MM.1S (cell line): Measurements from ENCODE around the gene HOXC9.

ENCODE experiments used
- DNase-seq: peaks from one replicate; pipeline ENCODE4 v3.0.0-alpha.2; 2015
- H2AFZ ChIP-seq: fragments of 300-600 bp; sonication (generic); 2 replicates; pipeline ENCODE4 v1.6.0; 2016; ENCODE audit warnings: antibody characterized with exemption, low read length
- H3F3A ChIP-seq: fragments of 300-600 bp; sonication (generic); 2 replicates; pipeline ENCODE4 v1.6.1; 2016; ENCODE audit warnings: mild to moderate bottlenecking, antibody characterized with exemption, low read length, moderate library complexity, mixed read lengths; ENCODE audit not compliant: insufficient read depth
- H3K27ac ChIP-seq: fragments of 300-600 bp; sonication (generic); 2 replicates; pipeline ENCODE4 v1.5.1; 2016; ENCODE audit warnings: mild to moderate bottlenecking, low read length
- H3K27me3 ChIP-seq: fragments of 300-600 bp; sonication (generic); replicated peaks from 2 replicates; pipeline ENCODE4 v1.6.0; 2016; ENCODE audit warnings: low read length; ENCODE audit not compliant: insufficient read depth
- H3K36me3 ChIP-seq: fragments of 300-600 bp; sonication (generic); replicated peaks from 2 replicates; pipeline ENCODE4 v1.6.1; 2016; ENCODE audit warnings: mild to moderate bottlenecking, low read length, mixed read lengths; ENCODE audit not compliant: insufficient read depth
- H3K4me1 ChIP-seq: fragments of 300-600 bp; sonication (generic); 2 replicates; pipeline ENCODE4 v1.6.1; 2016; ENCODE audit warnings: low read length, mixed read lengths
- H3K4me2 ChIP-seq: fragments of 300-600 bp; sonication (generic); 2 replicates; pipeline ENCODE4 v1.6.0; 2016; ENCODE audit warnings: low read depth, low read length
- H3K4me3 ChIP-seq: fragments of 300-600 bp; sonication (generic); 2 replicates; pipeline ENCODE4 v1.5.1; 2016; ENCODE audit warnings: low read length, mixed read lengths
- H3K79me2 ChIP-seq: fragments of 300-600 bp; sonication (generic); 2 replicates; pipeline ENCODE4 v1.6.1; 2016; ENCODE audit warnings: mixed run types, low read length, mixed read lengths
- H3K9ac ChIP-seq: fragments of 300-600 bp; sonication (generic); 2 replicates; pipeline ENCODE4 v1.6.1; 2016; ENCODE audit warnings: low read length, mixed read lengths
- H3K9me2 ChIP-seq: fragments of 300-600 bp; sonication (generic); replicated peaks from 2 replicates; pipeline ENCODE4 v1.6.1; 2016; ENCODE audit warnings: mild to moderate bottlenecking, low read length, mixed read lengths; ENCODE audit not compliant: insufficient read depth
- H3K9me3 ChIP-seq: fragments of 300-600 bp; sonication (generic); replicated peaks from 2 replicates; pipeline ENCODE4 v1.6.1; 2016; ENCODE audit warnings: mild to moderate bottlenecking, low read length, mixed read lengths; ENCODE audit not compliant: insufficient read depth
- H4K20me1 ChIP-seq: fragments of 300-600 bp; sonication (generic); 2 replicates; pipeline ENCODE4 v1.6.1; 2016; ENCODE audit warnings: mild to moderate bottlenecking, low read length, moderate library complexity, mixed read lengths; ENCODE audit not compliant: insufficient read depth
- CTCF ChIP-seq: fragments of 300-600 bp; sonication (generic); IDR thresholded peaks from 2 replicates; pipeline ENCODE4 v1.5.1; 2016; ENCODE audit warnings: antibody characterized with exemption, low read length, mixed read lengths
- EZH2 ChIP-seq: fragments of 300-600 bp; sonication (generic); optimal IDR thresholded peaks from 2 replicates; pipeline ENCODE3; 2017; ENCODE audit warnings: low read depth, mild to moderate bottlenecking, antibody characterized with exemption, low read length, mixed read lengths
- EZH2phosphoT487 ChIP-seq: fragments of 300-600 bp; sonication (generic); IDR thresholded peaks from 2 replicates; pipeline ENCODE4 v1.6.1; 2018; ENCODE audit warnings: antibody characterized with exemption, low read length

HOXC9 gene

GRCh38 chr12:54051026-54051842 lies 51.3 kb downstream of the HOXC9 start:
- Histone ChIP-seq H3K4me1 (no peaks in the 10 kb centered on the region), H4K20me1 (no peaks in the 10 kb centered on the region), H3K9me2 (no peaks in the 10 kb centered on the region), H3K27ac (no peak overlapping the region), H3F3A (no peaks in the 10 kb centered on the region), H3K9me3 (no peaks in the 10 kb centered on the region), H3K4me2 (no peak overlapping the region), H3K36me3 (no peaks in the 10 kb centered on the region), H2AFZ (no peak overlapping the region), H3K27me3 (peaks cover 94% of the 10 kb centered on the region), H3K4me3 (no peak overlapping the region), H3K9ac (no peak overlapping the region), H3K79me2 (no peaks in the 10 kb centered on the region)
- TF ChIP-seq CTCF: no peak
- no peak for TF ChIP-seq EZH2phosphoT487
- no peak for TF ChIP-seq EZH2
- no peak for DNase-seq

GRCh38 chr12:54051874-54052437 lies 52.0 kb downstream of the HOXC9 start:
- no peak overlapping the region for H2AFZ ChIP-seq
- no peaks in the 10 kb centered on the region for H4K20me1 ChIP-seq
- H3K79me2 ChIP-seq: no peaks in the 10 kb centered on the region
- no peaks in the 10 kb centered on the region for H3K36me3 ChIP-seq
- peaks cover 89% of the 10 kb centered on the region for H3K27me3 ChIP-seq
- no peaks in the 10 kb centered on the region for H3K9me3 ChIP-seq
- H3K4me3 ChIP-seq: no peak overlapping the region
- TF ChIP-seq EZH2phosphoT487 (no peak), CTCF (no peak), EZH2 (no peak)
- H3K27ac ChIP-seq: no peak overlapping the region
- no peak for DNase-seq
- no peaks in the 10 kb centered on the region for H3K4me1 ChIP-seq
- no peak overlapping the region for H3K9ac ChIP-seq
- no peaks in the 10 kb centered on the region for H3F3A ChIP-seq
- no peak overlapping the region for H3K4me2 ChIP-seq
- no peaks in the 10 kb centered on the region for H3K9me2 ChIP-seq

- H3K4me1 ChIP-seq: no peaks in the 10 kb centered on the region
- no peaks in the 10 kb centered on the region for H3K79me2 ChIP-seq
- no peaks in the 10 kb centered on the region for H3K36me3 ChIP-seq
- H3F3A ChIP-seq: no peaks in the 10 kb centered on the region
- no peaks in the 10 kb centered on the region for H3K9me2 ChIP-seq
- no peaks in the 10 kb centered on the region for H4K20me1 ChIP-seq
- DNase-seq: no peak
- H3K4me2 ChIP-seq: no peak overlapping the region
- H3K27me3 ChIP-seq: peaks cover 86% of the 10 kb centered on the region
- TF ChIP-seq EZH2phosphoT487 (no peak), EZH2 (no peak), CTCF (no peak)
- H2AFZ ChIP-seq: no peak overlapping the region
- no peaks in the 10 kb centered on the region for H3K9me3 ChIP-seq
- H3K4me3 ChIP-seq: no peak overlapping the region
- H3K9ac ChIP-seq: no peak overlapping the region
- no peak overlapping the region for H3K27ac ChIP-seq
These were observed 52.6 kb downstream of the HOXC9 start for GRCh38 chr12:54052438-54053002.
